GM19467 (cell line): Measurements from ENCODE around the gene C1D.
A peak's percentile ranks its signal among the peaks of the same experiment; 100 is the strongest.
"Not testable (repeated sequence)": the region's sequence is repeated elsewhere in the genome, so short reads cannot be mapped to it uniquely, and the experiment has no call there.

Source experiments
- ATAC-seq: cut with Tn5 transposase; IDR thresholded peaks from one replicate; pipeline ENCODE4 v1.9.1; 2021; ENCODE audit warnings: mild to moderate bottlenecking, moderate library complexity; ENCODE audit not compliant: unreplicated experiment

C1D gene, protein sequence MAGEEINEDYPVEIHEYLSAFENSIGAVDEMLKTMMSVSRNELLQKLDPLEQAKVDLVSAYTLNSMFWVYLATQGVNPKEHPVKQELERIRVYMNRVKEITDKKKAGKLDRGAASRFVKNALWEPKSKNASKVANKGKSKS

DNA sequence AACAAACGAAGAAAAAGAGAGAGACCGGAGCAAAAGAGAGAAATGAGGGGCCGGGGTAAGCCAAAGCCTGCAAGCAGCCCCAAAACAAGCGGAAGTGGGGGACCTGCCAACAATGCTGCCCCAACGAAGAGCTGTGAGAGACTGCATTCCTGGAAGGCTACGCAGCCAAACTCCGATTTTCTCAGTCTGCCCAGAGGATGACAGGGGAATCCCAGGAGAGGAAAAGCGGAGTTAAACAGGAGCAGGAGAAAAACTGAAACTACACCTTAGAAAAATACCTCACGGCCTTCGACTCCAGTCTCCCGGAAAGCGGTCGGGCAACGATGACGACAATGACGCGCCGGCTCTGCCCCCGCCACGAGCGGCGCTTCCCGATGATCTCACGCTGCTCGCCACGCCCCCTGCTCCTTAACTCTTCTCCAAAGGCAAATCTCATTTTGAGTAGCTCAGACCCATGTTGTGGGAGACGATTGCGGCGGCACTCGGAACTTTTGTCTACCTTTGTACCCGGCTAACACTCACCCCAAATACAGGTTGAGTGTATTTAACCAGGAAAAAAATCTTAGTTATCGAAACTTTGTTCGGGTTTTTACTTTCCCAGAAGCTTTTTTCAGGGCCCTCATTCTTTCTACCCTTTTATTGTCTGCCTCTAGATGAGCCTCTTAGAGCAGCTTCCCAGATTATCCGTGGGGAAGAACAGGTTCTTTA lies at the start of gene C1D:
Gene C1D (minus strand): TSS at position 325 of the 708 bp plus-strand sequence. CDS start 15,694 bp downstream, outside the sequence.
- ATAC-seq, result peak; percentile 90

DNA sequence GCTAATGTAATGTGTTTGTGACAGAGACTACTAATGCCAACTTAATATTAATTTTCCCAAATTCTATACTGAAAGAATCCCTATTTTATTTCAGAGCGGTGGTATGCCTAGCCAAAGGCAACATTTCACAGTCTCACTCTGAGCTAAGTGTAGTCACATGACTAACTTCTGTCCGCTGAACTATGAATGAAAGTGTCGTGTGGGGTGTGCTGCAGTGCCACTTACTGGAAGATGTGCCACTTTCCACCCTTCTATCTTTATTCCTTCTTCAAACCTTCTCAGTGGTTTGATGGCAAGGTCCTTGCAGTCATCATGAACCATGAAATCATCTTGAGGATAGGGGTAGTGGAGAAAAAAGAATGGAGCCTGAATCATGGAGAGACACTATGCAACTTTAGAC lies 47.3 kb upstream of the C1D start:
- ATAC-seq, result peak; percentile 58

DNA sequence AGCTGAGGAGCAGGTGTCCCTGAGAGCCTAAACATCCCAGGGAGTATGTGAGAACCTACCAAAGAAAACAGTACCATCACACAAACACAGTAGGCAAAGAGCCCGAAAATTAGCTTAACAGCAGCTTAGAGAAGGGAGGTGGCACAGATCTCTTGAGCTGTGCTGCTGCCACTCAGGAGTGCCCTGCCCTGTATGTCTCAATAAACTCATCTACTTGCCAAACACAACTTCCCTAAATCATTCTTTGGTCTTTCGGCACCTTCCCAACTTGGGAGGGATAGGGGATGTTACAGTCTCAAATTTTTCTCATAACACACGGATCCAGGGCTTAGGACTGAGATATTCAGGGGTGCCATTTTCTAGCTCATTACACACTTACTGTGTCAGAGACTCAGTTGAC lies 45.3 kb upstream of the C1D start:
- ATAC-seq, result no peak

DNA sequence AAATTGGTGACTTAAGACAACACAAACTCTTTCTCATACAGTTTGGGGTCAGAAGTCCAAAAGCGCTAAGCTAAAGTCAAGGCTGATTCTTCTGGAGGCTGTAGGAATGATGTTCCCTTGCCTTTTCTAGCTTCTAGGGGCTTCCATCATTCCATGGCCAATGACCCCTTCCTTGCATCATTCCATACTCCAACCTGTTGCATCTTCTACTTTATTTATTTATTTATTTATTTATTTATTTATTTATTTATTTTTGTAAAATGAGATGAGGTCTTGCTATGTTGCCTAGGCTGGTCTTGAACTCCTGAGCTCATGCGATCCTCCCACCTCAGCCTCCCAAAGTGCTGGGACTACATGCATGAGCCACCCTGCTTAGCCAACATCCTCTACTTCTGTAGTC lies 44.7 kb upstream of the C1D start:
- ATAC-seq, result no peak

DNA sequence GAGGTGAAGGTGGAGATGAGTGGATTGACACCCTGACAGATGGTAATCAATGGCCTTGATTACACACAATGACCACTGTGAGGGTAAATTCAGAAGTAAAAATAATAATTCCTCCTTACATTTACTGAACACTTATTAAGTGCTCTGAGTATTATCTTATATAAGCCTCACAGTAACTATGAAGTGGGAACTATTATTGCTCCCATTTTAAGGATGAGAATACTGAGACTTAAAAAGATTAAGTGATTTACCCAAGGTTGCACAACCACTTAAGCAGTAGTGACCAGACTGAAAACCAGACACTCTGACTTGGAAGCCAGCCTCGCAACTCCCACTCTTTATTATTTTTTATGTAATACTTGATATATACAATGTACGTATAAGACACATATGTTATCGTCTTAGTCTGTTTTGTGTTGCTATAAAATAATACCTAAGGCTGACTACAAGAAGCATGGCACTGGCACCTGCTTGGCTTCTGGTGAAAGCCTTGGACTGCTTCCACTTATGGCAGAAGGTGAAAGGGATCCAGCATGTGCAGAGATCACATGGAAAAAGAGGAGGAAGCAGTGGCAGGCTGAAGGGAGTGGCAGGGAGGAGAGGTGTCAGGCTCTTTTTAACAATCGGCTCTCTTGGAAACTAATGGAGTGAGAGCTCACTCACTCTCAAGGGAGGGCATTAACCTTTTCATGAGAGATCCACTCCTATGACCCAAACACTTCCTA lies 41.5 kb upstream of the C1D start:
- ATAC-seq, result no peak

DNA sequence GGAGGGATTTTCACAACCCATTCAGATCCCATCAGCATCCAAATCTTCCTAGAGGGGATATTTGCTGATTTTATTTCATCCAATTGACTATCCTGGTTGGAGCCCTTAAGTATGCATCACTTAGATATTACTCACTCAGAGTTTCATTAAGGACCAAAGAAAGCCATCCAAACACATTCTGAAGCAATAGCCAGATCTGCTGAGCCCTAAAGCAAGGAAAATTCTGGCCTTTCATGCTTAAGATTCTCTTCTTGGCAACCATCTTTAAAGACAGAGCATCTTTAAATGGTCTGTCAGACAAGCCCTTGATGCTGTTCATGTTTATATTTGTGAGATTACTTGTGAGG lies 40.9 kb upstream of the C1D start:
- ATAC-seq, result no peak

DNA sequence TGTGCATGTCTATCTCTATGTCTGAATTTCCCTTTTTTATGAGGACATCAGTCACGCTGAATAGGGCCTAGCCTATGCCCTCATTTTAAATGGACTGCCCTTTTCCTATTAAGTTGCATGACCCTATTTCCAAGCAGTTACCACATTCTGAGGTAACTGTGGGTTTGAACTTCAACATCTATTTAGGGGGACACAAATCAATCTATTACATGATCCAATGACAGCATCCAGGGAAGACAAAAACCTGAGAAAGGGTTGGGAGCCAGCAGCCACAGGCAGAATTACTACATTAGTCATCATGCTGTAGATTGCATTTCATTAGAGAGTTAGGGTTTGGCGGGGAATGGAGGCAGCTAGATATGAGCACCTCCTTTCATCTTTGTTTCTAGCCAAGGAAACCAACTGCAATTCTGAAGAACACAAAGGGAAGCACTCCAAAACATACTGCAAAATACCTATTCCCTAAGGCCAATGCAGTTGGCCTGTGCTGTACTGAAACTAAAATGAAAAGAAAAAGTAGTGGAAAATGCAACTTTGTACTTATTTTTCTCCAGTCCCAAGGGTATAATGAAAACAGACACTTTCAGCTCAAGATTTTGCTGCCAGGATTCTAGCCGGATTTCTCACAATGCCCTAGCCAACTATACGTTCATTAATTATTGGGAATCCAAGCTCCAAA lies 40.4 kb upstream of the C1D start:
- ATAC-seq, result no peak

DNA sequence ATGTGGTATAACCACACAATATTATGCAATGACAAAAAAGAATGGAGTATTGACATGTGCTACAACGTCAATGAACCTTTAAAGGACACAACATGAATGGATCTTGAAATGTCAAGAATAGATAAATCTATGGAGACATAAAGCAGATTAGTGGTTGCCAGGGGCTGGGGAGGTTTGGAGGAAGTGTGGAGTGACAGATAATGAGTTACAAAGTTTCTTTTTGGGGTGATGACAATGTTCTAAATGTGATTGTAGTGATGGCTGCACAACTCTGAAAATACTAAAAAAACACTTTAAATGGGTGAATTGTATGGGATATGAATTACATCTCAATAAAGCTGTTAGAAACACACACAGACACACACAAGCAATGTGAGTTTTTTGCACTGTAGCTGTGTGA lies 37.4 kb upstream of the C1D start:
- no peak for ATAC-seq

DNA sequence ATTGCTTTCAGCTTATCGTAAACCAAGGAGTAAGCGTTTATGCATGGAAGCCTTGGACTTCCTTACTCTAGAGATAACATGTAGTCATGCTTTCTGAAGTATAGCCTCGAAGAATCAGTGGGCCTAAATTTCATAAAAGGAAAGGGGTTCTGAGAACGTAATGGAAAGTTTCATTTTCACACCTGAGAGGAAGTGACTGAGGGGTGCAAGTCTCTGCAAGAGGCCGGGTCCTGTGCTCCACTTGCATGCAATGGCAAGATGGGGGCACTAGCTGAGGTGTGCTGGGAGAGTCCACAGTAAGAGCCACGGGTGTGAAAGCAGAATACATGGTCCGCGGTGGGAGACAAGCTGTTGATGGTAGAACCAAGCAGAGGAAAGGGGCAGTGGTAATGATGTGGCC lies 36.5 kb upstream of the C1D start:
- no peak for ATAC-seq

DNA sequence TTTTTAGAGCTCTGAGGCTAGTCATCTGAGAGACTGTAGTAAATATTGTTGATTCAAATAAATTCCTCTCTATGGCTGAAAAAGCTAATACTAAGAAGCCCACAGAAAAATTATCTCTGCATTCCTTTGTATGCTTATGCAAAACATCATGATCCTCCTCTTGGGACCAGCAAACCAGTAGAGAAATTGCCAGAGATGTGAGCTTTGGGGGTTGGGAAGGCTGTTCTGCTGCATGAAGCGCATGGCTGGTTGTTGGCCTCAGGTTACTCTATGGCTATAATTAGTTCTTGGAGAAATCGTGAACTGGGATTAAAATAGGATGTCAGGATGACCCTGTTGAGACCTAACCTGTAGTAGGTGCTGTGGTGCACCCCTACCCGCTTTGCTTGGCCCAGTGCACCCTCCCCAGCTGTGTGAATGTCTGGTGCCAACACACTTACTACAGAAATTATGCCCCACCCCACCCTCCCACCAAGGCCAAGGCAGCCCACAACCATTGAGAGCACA lies 35.5 kb upstream of the C1D start:
- ATAC-seq, result no peak

DNA sequence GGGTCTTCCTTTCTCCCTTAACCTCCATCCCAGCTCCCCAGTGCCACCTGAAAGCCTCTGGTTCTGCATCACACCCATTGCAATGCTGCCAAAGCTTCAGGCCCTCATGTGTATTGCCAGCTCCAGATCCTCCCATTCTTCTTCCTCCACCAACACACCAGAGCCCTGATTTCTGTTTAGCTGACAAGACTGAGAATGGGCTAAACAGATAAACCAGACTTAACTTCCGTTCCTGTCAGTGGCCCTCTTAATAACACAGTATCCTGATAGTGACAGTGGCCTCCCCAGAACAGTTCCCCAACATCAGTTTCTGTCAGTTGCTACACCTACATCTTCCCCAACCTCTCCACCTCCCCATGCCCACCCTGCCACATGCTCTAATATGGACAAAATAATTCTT lies 31.3 kb upstream of the C1D start:
- no peak for ATAC-seq

DNA sequence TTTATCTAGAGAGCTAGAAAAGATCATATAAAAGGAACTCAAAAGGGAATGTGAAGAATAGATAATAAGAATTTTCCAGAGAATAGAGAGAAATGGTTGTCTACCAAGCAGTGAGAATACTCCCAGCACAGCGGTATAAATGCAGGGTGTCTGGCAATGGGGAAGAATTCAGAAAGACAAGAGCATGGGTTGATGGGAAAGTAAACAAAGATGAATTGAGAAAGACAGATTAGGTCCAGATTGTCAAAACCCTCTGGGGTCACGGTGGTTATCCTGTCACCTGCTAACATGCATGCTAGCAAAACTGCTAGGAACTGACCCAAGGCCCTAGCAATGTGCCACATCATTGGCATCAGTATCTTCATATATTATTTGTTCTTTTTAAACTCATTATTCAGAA lies 30.8 kb upstream of the C1D start:
- ATAC-seq, result no peak

DNA sequence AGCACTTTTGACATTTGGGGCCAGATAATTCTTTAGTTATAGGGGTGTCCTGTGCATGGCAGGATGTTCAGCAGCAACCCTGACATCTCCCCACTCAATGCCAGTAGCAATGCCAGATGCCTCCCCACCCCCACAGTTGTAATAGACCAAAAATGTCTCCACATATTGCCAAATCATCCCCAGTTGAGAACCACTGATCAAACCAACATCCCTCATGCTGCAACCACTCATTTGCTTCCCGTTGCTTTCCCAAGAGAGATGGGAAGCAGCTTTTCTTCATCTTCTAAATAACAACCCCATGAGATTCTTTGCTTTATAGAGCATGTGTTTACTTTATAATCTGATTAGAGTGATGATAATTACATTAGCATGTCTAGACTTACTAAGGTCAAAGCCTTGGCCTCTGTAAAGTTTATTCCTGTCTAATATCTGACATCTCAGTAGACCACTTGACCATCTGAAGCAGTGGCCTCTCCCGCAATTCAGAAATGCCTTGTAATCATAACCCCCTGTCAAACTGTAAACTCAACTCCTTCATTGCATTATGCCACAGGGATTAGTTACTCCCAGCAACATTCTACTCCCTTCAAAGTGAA lies 28.7 kb upstream of the C1D start:
- no peak for ATAC-seq

DNA sequence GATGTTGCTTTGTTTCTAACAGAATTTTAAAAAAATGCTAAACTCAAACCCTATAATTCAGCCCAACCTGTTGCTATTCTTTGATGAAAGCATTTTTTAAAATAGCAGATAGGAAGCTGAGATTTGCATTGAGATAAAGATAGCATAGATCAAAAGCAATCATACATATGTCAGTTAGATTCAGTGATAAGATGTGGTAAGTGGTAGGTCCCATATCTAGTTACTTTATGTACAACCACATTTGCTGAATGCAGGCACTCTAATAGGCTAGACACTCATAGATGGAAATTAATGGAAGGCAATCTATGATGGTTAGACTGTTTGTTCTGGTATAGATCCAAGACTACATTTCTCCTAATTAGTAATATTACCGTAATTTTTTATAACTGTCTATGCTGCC lies 27.2 kb upstream of the C1D start:
- ATAC-seq, result no peak

DNA sequence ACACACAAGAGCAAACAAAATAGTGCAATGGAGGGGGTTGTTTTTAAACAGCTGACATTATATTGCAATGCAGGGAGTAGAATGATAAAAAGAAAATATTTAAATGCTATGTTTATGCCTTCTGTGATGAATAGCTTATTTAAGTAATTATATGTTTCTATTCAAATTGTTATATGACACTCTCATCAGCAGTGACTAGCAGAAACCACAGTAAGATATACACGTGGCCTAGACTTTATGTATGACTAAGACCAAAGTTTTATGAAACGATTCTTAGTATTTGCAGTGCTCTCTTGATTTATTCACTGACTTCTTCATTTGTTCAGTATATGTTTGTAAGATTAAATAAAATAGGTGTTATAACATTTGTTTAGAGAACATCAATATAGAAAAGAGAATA lies 26.1 kb upstream of the C1D start:
- no peak for ATAC-seq

DNA sequence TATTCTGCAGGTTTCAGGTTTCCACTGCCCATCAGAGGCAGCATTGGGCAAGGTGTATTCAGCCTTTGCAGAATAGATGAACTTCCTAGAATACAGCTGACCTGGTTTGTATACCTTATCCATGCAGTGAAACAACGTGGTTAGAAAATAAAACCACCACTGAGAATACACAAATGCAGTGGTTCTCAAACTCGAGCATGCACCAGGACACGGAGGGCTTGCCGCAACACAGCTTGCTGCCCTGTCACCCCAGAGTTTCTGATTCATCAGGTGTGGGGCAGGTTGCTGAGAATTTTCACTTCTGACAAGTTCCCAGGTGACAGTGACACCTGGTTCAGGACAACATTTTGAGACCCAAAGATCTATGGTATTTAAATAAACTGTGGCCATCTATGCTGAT lies 23.4 kb upstream of the C1D start:
- no peak for ATAC-seq

DNA sequence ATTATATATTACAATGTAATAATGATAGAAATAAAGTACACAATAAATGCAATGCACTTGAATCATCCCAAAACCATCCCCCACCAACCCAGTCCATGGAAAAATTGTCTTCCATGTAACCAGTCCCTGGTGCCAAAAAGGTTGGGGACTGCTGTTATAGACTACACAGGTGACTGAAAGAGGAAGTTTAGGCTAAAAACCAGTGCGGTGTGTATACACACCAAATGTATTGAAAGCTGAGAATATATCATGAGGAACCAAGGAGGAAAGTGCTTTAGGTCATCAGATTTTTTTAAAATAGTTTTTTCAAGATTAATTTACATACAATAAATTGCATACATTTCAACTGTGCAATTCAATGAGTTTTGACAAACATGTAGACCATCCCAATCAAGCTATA lies 20.5 kb upstream of the C1D start:
- ATAC-seq, result no peak

DNA sequence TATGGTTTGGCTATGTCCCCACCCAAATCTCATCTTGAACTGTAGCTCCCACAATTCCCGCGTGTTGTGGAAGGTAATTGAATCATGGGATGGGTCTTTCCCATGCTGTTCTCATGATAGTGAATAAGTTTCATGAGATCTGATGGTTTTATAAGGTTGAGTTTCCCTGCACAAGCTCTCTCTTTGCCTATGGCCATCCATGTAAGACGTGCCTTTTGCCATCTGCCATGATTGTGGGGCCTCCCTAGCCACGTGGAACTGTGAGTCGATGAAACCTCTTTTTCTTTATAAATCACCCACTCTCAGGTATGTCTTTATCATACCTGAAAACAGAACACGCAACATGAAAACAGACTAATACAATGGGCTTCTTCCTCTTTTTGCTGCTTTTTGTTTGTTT lies 11.2 kb upstream of the C1D start:
- ATAC-seq, result no peak

DNA sequence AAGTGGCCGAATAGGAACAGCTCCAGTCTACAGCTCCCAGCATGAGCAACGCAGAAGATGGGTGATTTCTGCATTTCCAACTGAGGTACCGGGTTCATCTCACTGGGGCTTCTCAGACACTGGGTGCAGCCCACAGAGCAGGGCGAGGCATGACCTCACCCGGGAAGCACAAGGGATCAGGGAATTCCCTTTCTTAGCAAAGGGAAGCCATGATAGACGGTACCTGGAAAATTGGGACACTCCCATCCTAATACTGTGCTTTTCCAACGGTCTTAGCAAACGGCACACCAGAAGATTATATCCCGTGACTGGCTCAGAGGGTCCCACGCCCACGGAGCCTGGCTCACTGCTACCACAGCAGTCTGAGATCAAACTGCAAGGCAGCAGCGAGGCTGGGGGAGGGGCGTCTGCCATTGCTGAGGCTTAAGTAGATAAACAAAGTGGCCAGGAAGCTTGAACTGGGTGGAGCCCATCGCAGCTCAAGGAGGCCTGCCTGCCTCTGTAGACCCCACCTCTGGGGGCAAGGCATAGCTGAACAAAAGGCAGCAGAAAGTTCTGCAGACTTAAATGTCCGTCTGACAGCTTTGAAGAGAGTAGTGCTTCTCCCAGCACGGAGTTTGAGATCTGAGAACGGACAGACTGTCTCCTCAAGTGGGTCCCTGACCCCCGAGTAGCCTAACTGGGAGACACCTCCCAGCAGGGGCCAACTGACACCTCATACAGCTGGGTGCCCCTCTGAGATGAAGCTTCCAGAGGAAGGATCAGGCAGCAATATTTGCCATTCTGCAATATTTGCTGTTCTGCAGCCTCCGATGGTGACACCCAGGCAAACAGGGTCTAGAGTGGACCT lies 1.2 kb upstream of the C1D start:
- not testable (repeated sequence) for ATAC-seq

DNA sequence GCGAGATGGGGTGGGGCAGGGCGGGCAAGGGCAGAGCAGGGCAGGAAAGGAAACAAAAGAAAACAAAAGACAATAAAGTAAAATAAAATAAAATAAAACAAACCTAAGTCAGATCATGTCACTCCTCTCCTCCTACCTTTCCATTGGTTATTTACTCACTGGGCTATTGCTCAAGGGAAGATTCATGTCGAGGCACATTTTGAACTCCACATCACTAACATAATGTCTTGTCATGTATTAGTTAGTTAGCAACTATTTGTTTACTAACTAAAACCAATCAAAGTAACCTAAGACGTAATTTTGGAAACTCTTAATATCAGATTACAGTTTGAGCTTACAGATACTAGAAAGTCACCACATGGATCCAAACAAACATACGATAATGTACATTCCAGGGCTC lies 2.2 kb downstream of the C1D start:
- no peak for ATAC-seq
